ENCODE data around the gene PACSIN2. TPM values are rescaled to one million over a fixed set of nuclear protein-coding genes. Genes with fewer than 3 reads are reported as not detected.

Gene PACSIN2
- 53.9 and 61.0 TPM in 2 replicates for total RNA-seq
- long read RNA-seq, transcript PACSIN2-201 (11 exons, 3,249 nt): major isoform, 21 of 36 reads
- long read RNA-seq, partial matches to known transcripts: 3 of 36 reads
- long read RNA-seq, other reads (novel, unspliced or antisense): 10 of 36 reads

GRCh38 chr22:43014869-43015676 is at the start of gene PACSIN2:
TSS of gene PACSIN2 (minus strand) at chr22:43015149. CDS start at chr22:42912080, 103,069 bp downstream.
- Mint-ChIP-seq H3K4me1 (ENCODE audit: low read depth) (peaks cover 26% of the 10 kb centered on the region), H3K27me3 (peaks cover 10% of the 10 kb centered on the region), H3K4me3 (ENCODE audit: low read depth) (peak within 1 kb of the TSS; percentile 95), H3K36me3 (ENCODE audit: insufficient read depth) (no peaks in the 10 kb centered on the region), H3K9me3 (ENCODE audit: low read depth) (no peaks in the 10 kb centered on the region), H3K27ac (peak within 1 kb of the TSS; percentile 97)
- peak; percentile 100 for DNase-seq (ENCODE audit: low spot score, unreplicated experiment)
- TF ChIP-seq CTCF (IDR thresholded peaks at IDR 0.05; ENCODE audit: unreplicated experiment): no peak

GRCh38 chr22:43060183-43060582 is 45.2 kb upstream of the PACSIN2 start:
- Mint-ChIP-seq H3K9me3 (ENCODE audit: low read depth) (no peaks in the 10 kb centered on the region), H3K36me3 (ENCODE audit: insufficient read depth) (peaks cover 16% of the 10 kb centered on the region), H3K4me3 (ENCODE audit: low read depth) (no peak overlapping the region), H3K4me1 (ENCODE audit: low read depth) (no peaks in the 10 kb centered on the region), H3K27ac (no peak overlapping the region), H3K27me3 (no peaks in the 10 kb centered on the region)
- DNase-seq (ENCODE audit: low spot score, unreplicated experiment): peak; percentile 44
- TF ChIP-seq CTCF (IDR thresholded peaks at IDR 0.05; ENCODE audit: unreplicated experiment): peak; percentile 68

- Mint-ChIP-seq H3K27me3 (no peaks in the 10 kb centered on the region), H3K4me3 (ENCODE audit: low read depth) (no peak overlapping the region), H3K36me3 (ENCODE audit: insufficient read depth) (peaks cover 10% of the 10 kb centered on the region), H3K4me1 (ENCODE audit: low read depth) (no peaks in the 10 kb centered on the region), H3K27ac (no peak overlapping the region), H3K9me3 (ENCODE audit: low read depth) (no peaks in the 10 kb centered on the region)
- DNase-seq (ENCODE audit: low spot score, unreplicated experiment): no peak
- no peak for TF ChIP-seq CTCF (IDR thresholded peaks at IDR 0.05; ENCODE audit: unreplicated experiment)
These were observed 42.7 kb upstream of the PACSIN2 start for GRCh38 chr22:43057641-43058040.

DNA sequence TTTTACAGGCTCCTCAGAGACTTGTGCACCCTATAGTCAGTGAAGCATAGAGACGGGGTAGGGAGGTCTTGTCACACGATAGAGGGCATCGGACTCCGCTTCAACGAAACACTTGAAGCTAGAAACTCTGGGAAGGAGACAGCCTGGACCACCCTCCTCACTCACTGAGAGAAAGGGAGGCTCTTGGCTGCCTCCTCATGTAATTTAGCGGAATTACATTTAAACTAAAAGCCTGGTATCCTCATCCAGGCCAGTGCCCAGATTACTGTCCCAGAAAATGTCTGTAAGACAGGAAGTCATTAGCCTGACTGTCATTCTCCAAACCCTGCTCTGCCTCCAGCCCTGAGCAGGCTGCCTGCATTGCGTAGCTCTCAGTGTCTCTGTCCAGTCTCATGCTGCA is 38.2 kb upstream of the PACSIN2 start:
- no peaks in the 10 kb centered on the region for H3K9me3 Mint-ChIP-seq (ENCODE audit: low read depth)
- no peak overlapping the region for H3K27ac Mint-ChIP-seq
- TF ChIP-seq CTCF (IDR thresholded peaks at IDR 0.05; ENCODE audit: unreplicated experiment): peak; percentile 38
- no peaks in the 10 kb centered on the region for H3K4me1 Mint-ChIP-seq (ENCODE audit: low read depth)
- DNase-seq (ENCODE audit: low spot score, unreplicated experiment): no peak
- H3K4me3 Mint-ChIP-seq (ENCODE audit: low read depth): no peak overlapping the region
- H3K27me3 Mint-ChIP-seq: no peaks in the 10 kb centered on the region
- H3K36me3 Mint-ChIP-seq (ENCODE audit: insufficient read depth): peaks cover 4% of the 10 kb centered on the region

- H3K27me3 Mint-ChIP-seq: no peaks in the 10 kb centered on the region
- H3K4me3 Mint-ChIP-seq (ENCODE audit: low read depth): no peak overlapping the region
- peaks cover 5% of the 10 kb centered on the region for H3K36me3 Mint-ChIP-seq (ENCODE audit: insufficient read depth)
- no peaks in the 10 kb centered on the region for H3K9me3 Mint-ChIP-seq (ENCODE audit: low read depth)
- H3K27ac Mint-ChIP-seq: no peak overlapping the region
- no peaks in the 10 kb centered on the region for H3K4me1 Mint-ChIP-seq (ENCODE audit: low read depth)
- TF ChIP-seq CTCF (IDR thresholded peaks at IDR 0.05; ENCODE audit: unreplicated experiment): no peak
- no peak for DNase-seq (ENCODE audit: low spot score, unreplicated experiment)
These were observed 36.0 kb upstream of the PACSIN2 start for GRCh38 chr22:43050995-43051394.
